Naive thymus-derived CD4-positive, alpha-beta T cell (primary cell): ENCODE data around the gene STIM1. TPM values are rescaled to one million over a fixed set of nuclear protein-coding genes. Genes with fewer than 3 reads are reported as not detected.
"Not testable (repeated sequence)": the region's sequence is repeated elsewhere in the genome, so short reads cannot be mapped to it uniquely, and the experiment has no call there.

ENCODE experiments used
- ATAC-seq: fragments of 150-1000 bp; cut with Tn5 transposase; 2 replicates; pipeline ENCODE4 v1.10.0; 2021; ENCODE audit warnings: mild to moderate bottlenecking, moderate library complexity
- CTCF ChIA-PET: fragments of 350-600 bp; sonication (Branson Sonifier 250); formaldehyde crosslinking; loops from one replicate; lab custom pipeline; 2021; ENCODE audit warnings: antibody characterized with exemption; lab: Charles Lee
- POLR2A ChIA-PET: fragments of 350-600 bp; sonication (Branson Sonifier 250); formaldehyde crosslinking; loops from one replicate; lab custom pipeline; 2021; ENCODE audit warnings: antibody characterized with exemption, inconsistent platforms; lab: Charles Lee
- DNase-seq, 9 donors: peaks; one replicate each; pipeline versions ENCODE4 v3.0.0 to v3.0.0-alpha.2; 2020 to 2022; ENCODE audit warnings: mixed read lengths in 1 of 9
- H3K27ac ChIP-seq: one replicate; pipeline ENCODE4 v1.7.0; 2013; ENCODE audit warnings: mild to moderate bottlenecking, low read depth, low read length, moderate library complexity
- H3K27me3 ChIP-seq, 2 donors: one replicate each; pipeline ENCODE4 v1.7.0; 2013; ENCODE audit warnings: low read length in 2 of 2, mild to moderate bottlenecking in 2 of 2, moderate library complexity in 2 of 2; ENCODE audit not compliant: control insufficient read depth in 2 of 2, insufficient read depth in 2 of 2
- H3K36me3 ChIP-seq, 3 experiments: 1 replicate in 2 of 3; 2 replicates in 1 of 3; pipeline ENCODE4 v1.7.0; 2013; ENCODE audit warnings: low read length in 3 of 3, mild to moderate bottlenecking in 3 of 3, moderate library complexity in 1 of 3; ENCODE audit not compliant: insufficient read depth in 3 of 3, control insufficient read depth in 2 of 3
- H3K4me1 ChIP-seq, 2 donors: one replicate each; pipeline ENCODE4 v1.7.0; 2013; ENCODE audit warnings: low read length in 2 of 2, mild to moderate bottlenecking in 2 of 2, moderate library complexity in 1 of 2; ENCODE audit not compliant: control insufficient read depth in 2 of 2, insufficient read depth in 2 of 2
- H3K4me3 ChIP-seq: 2 replicates; pipeline ENCODE4 v1.7.0; 2013; ENCODE audit warnings: mild to moderate bottlenecking, low read length
- H3K9me3 ChIP-seq, 3 experiments: 1 replicate in 2 of 3; 2 replicates in 1 of 3; pipeline ENCODE4 v1.7.0; 2013; ENCODE audit warnings: low read length in 3 of 3; ENCODE audit not compliant: control insufficient read depth in 2 of 3
- H3K27ac Mint-ChIP-seq, 9 donors: one replicate each; pipeline ENCODE4 v1.8.0; 2020 to 2022; ENCODE audit warnings: mixed read lengths in 9 of 9, mild to moderate bottlenecking in 8 of 9, moderate library complexity in 5 of 9, inconsistent platforms in 2 of 9
- H3K27me3 Mint-ChIP-seq, 5 donors: one replicate each; pipeline ENCODE4 v1.8.0; 2021 to 2022; ENCODE audit warnings: mixed read lengths in 5 of 5, mild to moderate bottlenecking in 1 of 5
- H3K36me3 Mint-ChIP-seq, 5 donors: one replicate each; pipeline ENCODE4 v1.8.0; 2020 to 2022; ENCODE audit warnings: mixed read lengths in 5 of 5, mild to moderate bottlenecking in 3 of 5, inconsistent platforms in 1 of 5
- H3K4me1 Mint-ChIP-seq, 7 donors: one replicate each; pipeline ENCODE4 v1.8.0; 2020 to 2022; ENCODE audit warnings: mixed read lengths in 7 of 7, mild to moderate bottlenecking in 3 of 7, inconsistent platforms in 1 of 7
- H3K4me3 Mint-ChIP-seq, 10 donors: one replicate each; pipeline ENCODE4 v1.8.0; 2020 to 2022; ENCODE audit warnings: mild to moderate bottlenecking in 10 of 10, mixed read lengths in 10 of 10, moderate library complexity in 6 of 10, inconsistent platforms in 2 of 10
- H3K9me3 Mint-ChIP-seq, 11 donors: one replicate each; pipeline ENCODE4 v1.8.0; 2020 to 2022; ENCODE audit warnings: mixed read lengths in 11 of 11, mild to moderate bottlenecking in 4 of 11, inconsistent platforms in 1 of 11, moderate library complexity in 1 of 11
- intact Hi-C, 2 donors: fragments of 100-400 bp; cut with micrococcal nuclease; formaldehyde crosslinking; loops; one replicate each; pipeline ENCODE4 v1.15.1; 2023
- polyA plus RNA-seq, 2 donors: library from polyadenylated mRNA; unstranded; fragments of 300-500 nt; fragmentation: Illumina TruSeq; gene quantifications; one replicate each; pipeline ENCODE4 v1.2.3, GENCODE V29; 2021
- total RNA-seq, 6 experiments: library from RNA in 5 of 6; stranded (reverse) in 5 of 6; gene quantifications; 1 replicate in 5 of 6; 2 replicates in 1 of 6; pipeline ENCODE4 v1.2.3 and lab custom pipeline; 2021 to 2026

Gene STIM1
- total and polyA plus RNA-seq, 7 experiments from 2014 or later = 38.4 to 117 (median 99.0) TPM

- peaks cover 0 to 3% (median 0%) of the 10 kb centered on the region in 11 donors for H3K9me3 Mint-ChIP-seq
- H3K4me3 Mint-ChIP-seq = peak overlapping the region; percentile 86 to 98 (median 89)
- intact Hi-C loops = no loop called here
- ATAC-seq (no peak), DNase-seq (no peak)
- H3K36me3 ChIP-seq = peaks cover 0 to 10% (median 0%) of the 10 kb centered on the region in 3 experiments
- peaks cover 0 to 24% (median 0%) of the 10 kb centered on the region in 5 donors for H3K36me3 Mint-ChIP-seq
- H3K4me1 ChIP-seq = peaks cover 64 to 69% of the 10 kb centered on the region in 2 donors
- H3K4me1 Mint-ChIP-seq = peaks cover 65 to 81% (median 76%) of the 10 kb centered on the region in 7 donors
- H3K27me3 Mint-ChIP-seq = peaks cover 0 to 2% (median 0%) of the 10 kb centered on the region in 5 donors
- no peaks in the 10 kb centered on the region for H3K27me3 ChIP-seq
- H3K27ac ChIP-seq = peak overlapping the region; percentile 92
- ChIA-PET POLR2A (interaction anchor here (0.6 to 5.9 kb wide), 9 partner anchors 10 to 214 kb away, joined by 3 to 47 read pairs (median 5); partner anchors contain the start of gene RHOG), CTCF (interaction anchor here (0.5 to 3.5 kb wide), 6 partner anchors 8 to 215 kb away, joined by 3 to 19 read pairs (median 4); no protein-coding TSS in a partner anchor)
- H3K27ac Mint-ChIP-seq = peak overlapping the region; percentile 62 to 100 (median 87)
- peak overlapping the region; percentile 83 for H3K4me3 ChIP-seq
- no peaks in the 10 kb centered on the region for H3K9me3 ChIP-seq
Observed at GRCh38 chr11:3857628-3858027, 2.2 kb downstream of the STIM1 start.

DNA sequence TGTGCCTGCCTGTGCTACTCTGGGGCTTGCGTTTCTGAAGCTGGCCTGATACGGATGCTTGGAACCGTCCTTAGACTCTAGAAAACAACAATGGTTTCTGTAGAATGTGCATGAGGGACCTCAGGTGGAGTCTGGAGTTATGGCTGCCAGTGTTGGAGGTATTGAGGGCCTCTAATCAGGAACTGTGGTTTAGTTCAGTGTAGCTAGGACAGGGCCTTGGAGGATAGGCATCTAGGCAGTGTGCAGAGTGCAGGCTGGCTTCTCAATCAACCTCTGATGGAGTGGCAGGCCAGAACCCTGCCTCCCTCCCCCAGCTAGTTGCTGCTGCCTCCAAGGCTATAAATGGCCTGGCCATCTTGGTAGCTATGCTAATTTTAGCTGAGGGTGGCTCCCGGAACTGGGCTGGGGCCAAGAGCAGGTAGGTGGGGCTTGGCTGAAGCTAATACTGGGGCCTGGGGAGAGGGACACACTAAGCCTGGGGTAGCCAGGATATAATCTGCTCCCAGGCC lies 4.0 kb downstream of the STIM1 start:
- Histone ChIP-seq H3K36me3 (peaks cover 0 to 10% (median 0%) of the 10 kb centered on the region in 3 experiments), H3K4me1 (peaks cover 56% of the 10 kb centered on the region in 2 donors), H3K9me3 (no peaks in the 10 kb centered on the region), H3K27ac (peak overlapping the region; percentile 92), H3K27me3 (no peaks in the 10 kb centered on the region), H3K4me3 (peak overlapping the region; percentile 83)
- H3K4me3 Mint-ChIP-seq = peak overlapping the region; percentile 86 to 98 (median 89)
- H3K27ac Mint-ChIP-seq = peak overlapping the region; percentile 62 to 100 (median 87)
- ChIA-PET CTCF (interaction anchor here (0.5 to 3.5 kb wide), 11 partner anchors 8 to 228 kb away, joined by 3 to 19 read pairs (median 4); no protein-coding TSS in a partner anchor), POLR2A (interaction anchor here (0.6 to 4.5 kb wide), 18 partner anchors 9 to 206 kb away, joined by 3 to 47 read pairs (median 4); partner anchors contain the start of genes PGAP2 and RHOG)
- intact Hi-C loops = no loop called here
- ATAC-seq = no peak
- H3K4me1 Mint-ChIP-seq = peaks cover 59 to 77% (median 70%) of the 10 kb centered on the region in 7 donors
- H3K27me3 Mint-ChIP-seq = peaks cover 0 to 2% (median 0%) of the 10 kb centered on the region in 5 donors
- no peak for DNase-seq
- peaks cover 0 to 31% (median 0%) of the 10 kb centered on the region in 5 donors for H3K36me3 Mint-ChIP-seq
- peaks cover 0 to 2% (median 0%) of the 10 kb centered on the region in 11 donors for H3K9me3 Mint-ChIP-seq

- H3K27me3 Mint-ChIP-seq = peaks cover 0 to 2% (median 0%) of the 10 kb centered on the region in 5 donors
- Histone ChIP-seq H3K4me3 (peak overlapping the region; percentile 83), H3K27ac (peak overlapping the region; percentile 92), H3K9me3 (no peaks in the 10 kb centered on the region), H3K36me3 (peaks cover 0 to 7% (median 0%) of the 10 kb centered on the region in 3 experiments), H3K27me3 (no peaks in the 10 kb centered on the region), H3K4me1 (peaks cover 61 to 66% of the 10 kb centered on the region in 2 donors)
- H3K27ac Mint-ChIP-seq = peak overlapping the region; percentile 62 to 100 (median 88)
- H3K4me3 Mint-ChIP-seq = peak overlapping the region; percentile 81 to 98 (median 88)
- ATAC-seq = peak; percentile 21
- H3K36me3 Mint-ChIP-seq = peaks cover 0 to 35% (median 0%) of the 10 kb centered on the region in 5 donors
- ChIA-PET CTCF (interaction anchor here (0.5 to 3.5 kb wide), 9 partner anchors 10 to 213 kb away, joined by 3 to 19 read pairs (median 4); no protein-coding TSS in a partner anchor), POLR2A (interaction anchor here (1.1 to 4.5 kb wide), 8 partner anchors 11 to 205 kb away, joined by 3 to 47 read pairs (median 4); partner anchors contain the start of genes PGAP2 and RHOG)
- peaks cover 0 to 4% (median 0%) of the 10 kb centered on the region in 11 donors for H3K9me3 Mint-ChIP-seq
- H3K4me1 Mint-ChIP-seq = peaks cover 66 to 83% (median 76%) of the 10 kb centered on the region in 7 donors
- intact Hi-C loops = loop anchor here in 1 of 2 donors (2.0 kb wide), 1 partner anchor 16 kb away; no protein-coding TSS in a partner anchor
- peak in 1 of 9 donors; percentile 60 for DNase-seq
Observed at GRCh38 chr11:3860375-3860774, 4.9 kb downstream of the STIM1 start.

- Histone ChIP-seq H3K4me3 (peak overlapping the region; percentile 83), H3K27ac (peak overlapping the region; percentile 92), H3K4me1 (peaks cover 67 to 72% of the 10 kb centered on the region in 2 donors)
- ChIA-PET CTCF (interaction anchor here (0.5 to 3.5 kb wide), 8 partner anchors 10 to 212 kb away, joined by 3 to 19 read pairs (median 3); no protein-coding TSS in a partner anchor), POLR2A (interaction anchor here (0.6 to 4.5 kb wide), 8 partner anchors 12 to 82 kb away, joined by 3 to 47 read pairs (median 6); partner anchors contain the start of genes PGAP2 and RHOG)
- peaks cover 71 to 89% (median 81%) of the 10 kb centered on the region in 7 donors for H3K4me1 Mint-ChIP-seq
- H3K36me3 ChIP-seq, H3K9me3 ChIP-seq, H3K27me3 ChIP-seq, H3K27me3 Mint-ChIP-seq, H3K9me3 Mint-ChIP-seq: not testable (repeated sequence)
- peak overlapping the region; percentile 81 to 98 (median 88) for H3K4me3 Mint-ChIP-seq
- peak in 4 of 9 donors; percentile 32 to 54 (median 40) for DNase-seq
- peaks cover 0 to 35% (median 0%) of the 10 kb centered on the region in 5 donors for H3K36me3 Mint-ChIP-seq
- ATAC-seq = peak; percentile 74
- intact Hi-C loops = loop anchor here in 1 of 2 donors (2.0 kb wide), 1 partner anchor 16 kb away; no protein-coding TSS in a partner anchor
- peak overlapping the region; percentile 62 to 100 (median 88) for H3K27ac Mint-ChIP-seq
Observed at GRCh38 chr11:3860898-3861393, 5.5 kb downstream of the STIM1 start.

DNA sequence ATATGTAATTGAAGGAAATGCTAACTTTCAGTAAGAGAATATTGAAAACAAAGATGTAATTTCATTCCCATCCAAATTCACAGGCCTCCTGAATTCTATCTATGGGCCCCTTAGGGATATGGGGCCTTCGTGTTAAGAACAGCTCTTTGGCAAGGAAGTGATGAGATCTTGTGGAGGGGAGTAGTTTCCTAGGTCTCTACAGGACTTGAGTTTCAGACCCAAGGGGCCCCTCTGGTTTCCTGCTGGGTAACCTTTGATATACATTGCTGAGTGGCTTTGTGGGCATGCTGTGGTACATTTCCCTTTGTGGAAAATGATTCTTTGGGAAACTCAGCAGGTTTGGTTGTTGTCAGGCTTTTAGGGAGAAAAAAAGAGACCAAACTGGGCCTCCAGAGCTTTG lies 6.2 kb downstream of the STIM1 start:
- Mint-ChIP-seq H3K9me3 (peaks cover 0 to 4% (median 0%) of the 10 kb centered on the region in 11 donors), H3K36me3 (peaks cover 0 to 30% (median 0%) of the 10 kb centered on the region in 5 donors), H3K27me3 (no peaks in the 10 kb centered on the region), H3K4me1 (peaks cover 78 to 95% (median 88%) of the 10 kb centered on the region in 7 donors), H3K27ac (peak overlapping the region; percentile 62 to 88 (median 87)), H3K4me3 (peak overlapping the region; percentile 79 to 98 (median 87))
- Histone ChIP-seq H3K9me3 (no peaks in the 10 kb centered on the region), H3K4me1 (peaks cover 70 to 78% of the 10 kb centered on the region in 2 donors), H3K4me3 (peak overlapping the region; percentile 32), H3K27ac (peak overlapping the region; percentile 22), H3K27me3 (no peaks in the 10 kb centered on the region), H3K36me3 (no peaks in the 10 kb centered on the region)
- ATAC-seq = no peak
- POLR2A ChIA-PET = interaction anchor here (0.6 to 4.5 kb wide), 6 partner anchors 12 to 80 kb away, joined by 3 to 47 read pairs (median 5); partner anchors contain the start of gene RHOG
- DNase-seq = no peak
- intact Hi-C loops = loop anchor here in 1 of 2 donors (2.0 kb wide), 1 partner anchor 15 kb away; no protein-coding TSS in a partner anchor
- CTCF ChIA-PET = interaction anchor here (1.2 to 1.4 kb wide), 2 partner anchors 20 to 23 kb away, joined by 3 to 6 read pairs; no protein-coding TSS in a partner anchor
